Osteoblast (primary cell): ENCODE measurements around the gene CRYBB1. TPM values are rescaled to one million over a fixed set of nuclear protein-coding genes. Genes with fewer than 3 reads are reported as not detected.

Experiments
- DNase-seq: peaks from one replicate; pipeline ENCODE4 v3.0.0; 2011; ENCODE audit warnings: low spot score, mixed read lengths; ENCODE audit not compliant: insufficient read length; ENCODE audit errors: missing footprints
- H2AFZ ChIP-seq: 2 replicates; pipeline ENCODE4 v1.6.0; 2011; ENCODE audit warnings: mild to moderate bottlenecking, low read length
- H3K27ac ChIP-seq: 2 replicates; pipeline ENCODE4 v1.5.1; 2011; ENCODE audit warnings: mild to moderate bottlenecking, low read depth, low read length, moderate library complexity
- H3K27me3 ChIP-seq: 2 replicates; pipeline ENCODE4 v1.6.0; 2012; ENCODE audit warnings: mild to moderate bottlenecking, control low read depth, inconsistent platforms, low read length, moderate library complexity; ENCODE audit not compliant: insufficient read depth
- H3K36me3 ChIP-seq: 2 replicates; pipeline ENCODE4 v1.5.1; 2011; ENCODE audit warnings: mild to moderate bottlenecking, low read length, control low read depth, moderate library complexity; ENCODE audit not compliant: insufficient read depth
- H3K4me1 ChIP-seq: 2 replicates; pipeline ENCODE4 v1.5.1; 2011; ENCODE audit warnings: mild to moderate bottlenecking, low read length, control low read depth, moderate library complexity; ENCODE audit not compliant: insufficient read depth
- H3K4me2 ChIP-seq: 2 replicates; pipeline ENCODE4 v1.6.0; 2011; ENCODE audit warnings: mild to moderate bottlenecking, low read length; ENCODE audit not compliant: insufficient read depth
- H3K4me3 ChIP-seq: fragments of 200-600 bp; sonication (generic); 3 replicates; pipeline ENCODE4 v1.5.1; 2012; ENCODE audit warnings: mild to moderate bottlenecking, low read length, inconsistent platforms; ENCODE audit not compliant: insufficient read depth
- H3K79me2 ChIP-seq: 2 replicates; pipeline ENCODE4 v1.6.0; 2012; ENCODE audit warnings: mild to moderate bottlenecking, low read length, control low read depth, inconsistent platforms; ENCODE audit not compliant: insufficient read depth
- H3K9me3 ChIP-seq: 2 replicates; pipeline ENCODE4 v1.5.1; 2011; ENCODE audit warnings: low read depth, low read length, control low read depth
- H4K20me1 ChIP-seq: 2 replicates; pipeline ENCODE4 v1.6.0; 2012; ENCODE audit warnings: mild to moderate bottlenecking, low read length, control low read depth; ENCODE audit not compliant: insufficient read depth
- total RNA-seq: library from RNA; depleted of rRNA; stranded (reverse); fragments of >200 nt; gene quantifications from 2 replicates; pipeline ENCODE4 v1.2.3, GENCODE V29; 2012
- TF ChIP-seq, protein P1 (sequence below): IDR thresholded peaks from 2 replicates; pipeline ENCODE4 v1.5.1; 2011; ENCODE audit warnings: mild to moderate bottlenecking, low read depth, low read length, moderate library complexity; ENCODE audit errors: extremely low read depth

The CRYBB1 gene
- total RNA-seq, 1 donor = not detected

GRCh38 chr22:26618455-26618854 lies 628 bp upstream of the CRYBB1 start:
- no peak overlapping the region for H3K4me2 ChIP-seq
- TF ChIP-seq, protein P1, sequence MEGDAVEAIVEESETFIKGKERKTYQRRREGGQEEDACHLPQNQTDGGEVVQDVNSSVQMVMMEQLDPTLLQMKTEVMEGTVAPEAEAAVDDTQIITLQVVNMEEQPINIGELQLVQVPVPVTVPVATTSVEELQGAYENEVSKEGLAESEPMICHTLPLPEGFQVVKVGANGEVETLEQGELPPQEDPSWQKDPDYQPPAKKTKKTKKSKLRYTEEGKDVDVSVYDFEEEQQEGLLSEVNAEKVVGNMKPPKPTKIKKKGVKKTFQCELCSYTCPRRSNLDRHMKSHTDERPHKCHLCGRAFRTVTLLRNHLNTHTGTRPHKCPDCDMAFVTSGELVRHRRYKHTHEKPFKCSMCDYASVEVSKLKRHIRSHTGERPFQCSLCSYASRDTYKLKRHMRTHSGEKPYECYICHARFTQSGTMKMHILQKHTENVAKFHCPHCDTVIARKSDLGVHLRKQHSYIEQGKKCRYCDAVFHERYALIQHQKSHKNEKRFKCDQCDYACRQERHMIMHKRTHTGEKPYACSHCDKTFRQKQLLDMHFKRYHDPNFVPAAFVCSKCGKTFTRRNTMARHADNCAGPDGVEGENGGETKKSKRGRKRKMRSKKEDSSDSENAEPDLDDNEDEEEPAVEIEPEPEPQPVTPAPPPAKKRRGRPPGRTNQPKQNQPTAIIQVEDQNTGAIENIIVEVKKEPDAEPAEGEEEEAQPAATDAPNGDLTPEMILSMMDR = no peak

DNA sequence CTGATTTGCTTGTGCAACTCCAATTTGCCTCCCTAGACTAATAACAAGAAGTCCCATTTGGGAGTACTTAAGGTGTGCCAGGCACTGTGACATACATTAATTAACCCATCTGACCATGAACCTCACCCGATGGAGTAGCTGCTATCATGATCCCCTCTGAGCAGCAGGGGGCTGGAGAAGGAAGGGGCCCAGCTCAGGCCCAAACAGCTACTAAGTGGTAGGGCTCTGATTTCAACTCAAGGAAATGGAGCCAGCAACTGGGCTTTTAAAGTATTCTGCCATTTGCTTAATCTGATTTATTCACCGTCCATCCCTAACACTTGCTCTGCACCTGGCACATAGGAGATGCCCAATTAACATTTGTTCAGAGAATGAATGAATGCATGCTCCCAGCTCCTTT lies 1.2 kb downstream of the CRYBB1 start:
- H3K36me3 ChIP-seq = no peaks in the 10 kb centered on the region
- TF ChIP-seq, protein P1 = no peak
- H3K4me2 ChIP-seq = no peak overlapping the region
- H3K9me3 ChIP-seq = no peaks in the 10 kb centered on the region
- H4K20me1 ChIP-seq = no peaks in the 10 kb centered on the region
- no peak for DNase-seq
- H3K4me1 ChIP-seq = no peaks in the 10 kb centered on the region
- peaks cover 11% of the 10 kb centered on the region for H3K27me3 ChIP-seq
- H3K27ac ChIP-seq = no peak overlapping the region
- H3K4me3 ChIP-seq = no peak overlapping the region
- H3K79me2 ChIP-seq = no peaks in the 10 kb centered on the region
- H2AFZ ChIP-seq = no peak overlapping the region

More at GRCh38 chr22:26618455-26618854, 628 bp upstream of the CRYBB1 start:
- Histone ChIP-seq H3K79me2 (no peaks in the 10 kb centered on the region), H3K4me3 (no peak overlapping the region), H3K36me3 (no peaks in the 10 kb centered on the region), H3K27me3 (peaks cover 3% of the 10 kb centered on the region), H2AFZ (no peak overlapping the region), H3K27ac (no peak overlapping the region), H3K4me1 (no peaks in the 10 kb centered on the region), H4K20me1 (no peaks in the 10 kb centered on the region), H3K9me3 (no peaks in the 10 kb centered on the region)
- DNase-seq = no peak

- Histone ChIP-seq H4K20me1 (no peaks in the 10 kb centered on the region), H2AFZ (no peak overlapping the region), H3K4me3 (no peak overlapping the region), H3K36me3 (no peaks in the 10 kb centered on the region), H3K27ac (no peak overlapping the region), H3K4me2 (no peak overlapping the region), H3K27me3 (peaks cover 11% of the 10 kb centered on the region), H3K79me2 (no peaks in the 10 kb centered on the region), H3K4me1 (peaks cover under 1% of the 10 kb centered on the region), H3K9me3 (no peaks in the 10 kb centered on the region)
- TF ChIP-seq, protein P1 = no peak
- DNase-seq = peak; percentile 43
Observed at GRCh38 chr22:26615830-26616435, 1.9 kb downstream of the CRYBB1 start.

- H3K4me2 ChIP-seq = no peak overlapping the region
- H3K4me3 ChIP-seq = no peak overlapping the region
- H3K36me3 ChIP-seq = no peaks in the 10 kb centered on the region
- peaks cover 9% of the 10 kb centered on the region for H3K27me3 ChIP-seq
- H3K27ac ChIP-seq = no peak overlapping the region
- no peaks in the 10 kb centered on the region for H3K9me3 ChIP-seq
- H3K79me2 ChIP-seq = no peaks in the 10 kb centered on the region
- no peaks in the 10 kb centered on the region for H4K20me1 ChIP-seq
- DNase-seq = peak; percentile 25
- no peak overlapping the region for H2AFZ ChIP-seq
- TF ChIP-seq, protein P1 = no peak
- H3K4me1 ChIP-seq = peaks cover 7% of the 10 kb centered on the region
Observed at GRCh38 chr22:26615149-26615548, 2.7 kb downstream of the CRYBB1 start.
